HG03097 (cell line): ENCODE measurements around the gene CDC123.
"Not testable (repeated sequence)": the region's sequence is repeated elsewhere in the genome, so short reads cannot be mapped to it uniquely, and the experiment has no call there.

Source experiments
- ATAC-seq: cut with Tn5 transposase; IDR thresholded peaks from one replicate; pipeline ENCODE4 v1.9.1; 2021; ENCODE audit not compliant: unreplicated experiment, low FRiP score

CDC123 gene

GRCh38 chr10:12195603-12196506 lies at the start of gene CDC123, which contains the start of gene NUDT5:
CDC123 (plus strand) TSS chr10:12196188; CDS start chr10:12196246, 58 bp downstream.
NUDT5 (minus strand) TSS chr10:12195891; CDS start chr10:12186291, 9,600 bp downstream.
- ATAC-seq: peak; percentile 79

GRCh38 chr10:12150163-12150562 lies 45.8 kb upstream of the CDC123 start:
- ATAC-seq: no peak

- no peak for ATAC-seq
These were observed 41.5 kb upstream of the CDC123 start for GRCh38 chr10:12154516-12154915.

GRCh38 chr10:12156367-12157123 lies 39.4 kb upstream of the CDC123 start:
- ATAC-seq: no peak

GRCh38 chr10:12158111-12158510 lies 37.9 kb upstream of the CDC123 start:
- no peak for ATAC-seq

GRCh38 chr10:12160664-12161063 lies 35.3 kb upstream of the CDC123 start:
- ATAC-seq: no peak

- no peak for ATAC-seq
These were observed 33.1 kb upstream of the CDC123 start for GRCh38 chr10:12162927-12163326.

GRCh38 chr10:12164085-12164484 lies 31.9 kb upstream of the CDC123 start:
- no peak for ATAC-seq

- no peak for ATAC-seq
These were observed 31.0 kb upstream of the CDC123 start for GRCh38 chr10:12165036-12165435.

- no peak for ATAC-seq
These were observed 29.8 kb upstream of the CDC123 start for GRCh38 chr10:12165999-12166775.

- not testable (repeated sequence) for ATAC-seq
These were observed 24.5 kb upstream of the CDC123 start for GRCh38 chr10:12171512-12171911.

GRCh38 chr10:12177642-12178041 lies 18.3 kb upstream of the CDC123 start:
- ATAC-seq: no peak

GRCh38 chr10:12179606-12180170 lies 16.3 kb upstream of the CDC123 start:
- ATAC-seq: no peak

GRCh38 chr10:12180221-12180974 lies 15.6 kb upstream of the CDC123 start:
- ATAC-seq: no peak

GRCh38 chr10:12181065-12181775 lies 14.8 kb upstream of the CDC123 start:
- no peak for ATAC-seq

- no peak for ATAC-seq
These were observed 11.8 kb upstream of the CDC123 start for GRCh38 chr10:12184165-12184564.

GRCh38 chr10:12186323-12186722 lies 9.7 kb upstream of the CDC123 start:
- no peak for ATAC-seq

- ATAC-seq: no peak
These were observed 8.6 kb upstream of the CDC123 start for GRCh38 chr10:12187321-12187905.

GRCh38 chr10:12188656-12189055 lies 7.3 kb upstream of the CDC123 start:
- ATAC-seq: no peak
